H1 (cell line): ENCODE measurements around the gene ZNF629. TPM values are rescaled to one million over a fixed set of nuclear protein-coding genes. Genes with fewer than 3 reads are reported as not detected.

Experiments
- CTCF ChIA-PET: fragments of 300-600 bp; sonication (Branson Sonifier 250); formaldehyde crosslinking; loops from one replicate; lab custom pipeline; 2021; ENCODE audit not compliant: partially characterized antibody; lab: Charles Lee
- POLR2A ChIA-PET: fragments of 300-600 bp; sonication (Branson Sonifier 250); formaldehyde crosslinking; loops from one replicate; lab custom pipeline; 2021; ENCODE audit warnings: inconsistent platforms; ENCODE audit not compliant: partially characterized antibody; lab: Charles Lee
- DNase-seq, 2 experiments: peaks; one replicate each; pipeline versions ENCODE4 v3.0.0 to v3.0.0-alpha.2; 2010 to 2022; ENCODE audit warnings: low spot score in 2 of 2, low read depth in 1 of 2, mixed read lengths in 1 of 2
- FAIRE-seq: peaks from 2 replicates; lab custom pipeline; 2011; peaks lifted over from hg19 to GRCh38; lab: Jason Lieb, UNC
- H2AFZ ChIP-seq: 2 replicates; pipeline ENCODE4 v1.8.1; 2012; ENCODE audit warnings: low read length, inconsistent platforms
- H2AK5ac ChIP-seq: 2 replicates; pipeline ENCODE4 v1.6.1; 2013; ENCODE audit warnings: low read depth, low read length
- H2BK120ac ChIP-seq: replicated peaks from 2 replicates; pipeline ENCODE3; 2013; ENCODE audit warnings: low read depth, low read length, inconsistent platforms
- H2BK12ac ChIP-seq: 2 replicates; pipeline ENCODE4 v1.6.1; 2013; ENCODE audit warnings: low read depth, low read length
- H2BK15ac ChIP-seq: 2 replicates; pipeline ENCODE4 v1.6.1; 2013; ENCODE audit warnings: low read length
- H2BK20ac ChIP-seq: 2 replicates; pipeline ENCODE4 v1.6.1; 2013; ENCODE audit warnings: low read length
- H2BK5ac ChIP-seq: 2 replicates; pipeline ENCODE4 v1.6.1; 2013; ENCODE audit warnings: low read depth, low read length
- H3K14ac ChIP-seq: 2 replicates; pipeline ENCODE4 v1.6.1; 2013; ENCODE audit warnings: inconsistent platforms; ENCODE audit not compliant: insufficient read length
- H3K18ac ChIP-seq: 2 replicates; pipeline ENCODE4 v1.6.1; 2013; ENCODE audit warnings: low read length; ENCODE audit errors: extremely low read depth
- H3K23ac ChIP-seq: 2 replicates; pipeline ENCODE4 v1.6.1; 2013; ENCODE audit warnings: inconsistent platforms; ENCODE audit not compliant: insufficient read length
- H3K23me2 ChIP-seq: 2 replicates; pipeline ENCODE4 v1.6.1; 2013; ENCODE audit warnings: low read depth, low read length
- H3K27ac ChIP-seq: 2 replicates; pipeline ENCODE4 v1.6.1; 2011; ENCODE audit warnings: low read depth, low read length, inconsistent platforms
- H3K27me3 ChIP-seq, 4 experiments: replicated peaks in 1 of 4; 1 replicate in 1 of 4; 2 replicates in 3 of 4; pipeline versions ENCODE4 v1.6.1 to v1.8.1; 2011 to 2013; ENCODE audit warnings: low read length in 3 of 4, mild to moderate bottlenecking in 3 of 4, inconsistent platforms in 2 of 4, mixed read lengths in 2 of 4, moderate library complexity in 1 of 4; ENCODE audit not compliant: control insufficient read depth in 3 of 4, insufficient read depth in 3 of 4; ENCODE audit errors: extremely low read depth in 1 of 4
- H3K36me3 ChIP-seq, 4 experiments: 2 replicates each; pipeline versions ENCODE4 v1.6.1 to v1.8.1; 2011 to 2013; ENCODE audit warnings: mild to moderate bottlenecking in 4 of 4, low read length in 3 of 4, moderate library complexity in 2 of 4, control low read depth in 1 of 4, inconsistent platforms in 1 of 4; ENCODE audit not compliant: insufficient read depth in 4 of 4, control insufficient read depth in 2 of 4
- H3K4ac ChIP-seq: replicated peaks from 2 replicates; pipeline ENCODE3; 2013; ENCODE audit warnings: low read length, low read depth, mixed read lengths, inconsistent platforms; ENCODE audit not compliant: insufficient read length
- H3K4me1 ChIP-seq, 4 experiments: replicated peaks in 1 of 4; 1 replicate in 1 of 4; 2 replicates in 3 of 4; pipeline versions ENCODE4 v1.6.1 to v1.8.1; 2011 to 2013; ENCODE audit warnings: low read length in 3 of 4, inconsistent platforms in 2 of 4, mixed read lengths in 1 of 4; ENCODE audit not compliant: insufficient read depth in 4 of 4, control insufficient read depth in 3 of 4
- H3K4me2 ChIP-seq, 2 experiments: 2 replicates each; pipeline versions ENCODE4 v1.6.1 to v1.8.1; 2011 to 2013; ENCODE audit warnings: low read depth in 2 of 2, low read length in 2 of 2, control low read depth in 1 of 2, inconsistent platforms in 1 of 2, mild to moderate bottlenecking in 1 of 2; ENCODE audit not compliant: insufficient read depth in 1 of 2
- H3K4me3 ChIP-seq, 4 experiments: fragments of 200-600, 300-600 bp in 1 of 4; sonication (generic), shearing (Covaris generic), sonication (Bioruptor Twin) in 1 of 4; 2 replicates each; pipeline versions ENCODE4 v1.5.1 to v1.8.1; 2011 to 2016; ENCODE audit warnings: low read length in 4 of 4, low read depth in 3 of 4, control low read depth in 2 of 4, inconsistent platforms in 2 of 4, mild to moderate bottlenecking in 2 of 4, mixed read lengths in 1 of 4, moderate library complexity in 1 of 4; ENCODE audit not compliant: insufficient read depth in 2 of 4; ENCODE audit errors: extremely low read depth in 1 of 4
- H3K56ac ChIP-seq: replicated peaks from 2 replicates; pipeline ENCODE3; 2013; ENCODE audit warnings: low read depth, mild to moderate bottlenecking, mixed read lengths, low read length, inconsistent platforms; ENCODE audit not compliant: insufficient read length
- H3K79me1 ChIP-seq: 2 replicates; pipeline ENCODE4 v1.6.1; 2013; ENCODE audit warnings: low read depth, low read length, control low read depth
- H3K79me2 ChIP-seq, 2 experiments: 2 replicates each; pipeline versions ENCODE4 v1.6.1 to v1.8.1; 2012 to 2013; ENCODE audit warnings: low read length in 2 of 2, mild to moderate bottlenecking in 2 of 2, inconsistent platforms in 1 of 2; ENCODE audit not compliant: insufficient read depth in 2 of 2, control insufficient read depth in 1 of 2
- H3K9ac ChIP-seq, 4 experiments: replicated peaks in 1 of 4; 1 replicate in 1 of 4; 2 replicates in 3 of 4; pipeline versions ENCODE4 v1.6.1 to v1.8.1; 2011 to 2013; ENCODE audit warnings: low read depth in 3 of 4, low read length in 3 of 4, control low read depth in 2 of 4, mild to moderate bottlenecking in 2 of 4, moderate library complexity in 2 of 4, inconsistent platforms in 1 of 4; ENCODE audit errors: extremely low read depth in 1 of 4
- H3K9me3 ChIP-seq, 2 experiments: 2 replicates each; pipeline versions ENCODE4 v1.6.1 to v1.8.1; 2012 to 2013; ENCODE audit warnings: mild to moderate bottlenecking in 2 of 2, moderate library complexity in 2 of 2, control low read depth in 1 of 2, inconsistent platforms in 1 of 2, low read depth in 1 of 2, low read length in 1 of 2, mixed read lengths in 1 of 2; ENCODE audit not compliant: insufficient read depth in 2 of 2
- H4K20me1 ChIP-seq, 2 experiments: replicated peaks in 1 of 2; 2 replicates each; pipeline versions ENCODE3 to v1.8.1; 2011 to 2013; ENCODE audit warnings: inconsistent platforms in 2 of 2, low read length in 2 of 2, mild to moderate bottlenecking in 1 of 2; ENCODE audit not compliant: insufficient read depth in 2 of 2, control insufficient read depth in 1 of 2
- H4K5ac ChIP-seq: 2 replicates; pipeline ENCODE4 v1.6.1; 2013; ENCODE audit warnings: low read length, low read depth, mixed read lengths, inconsistent platforms; ENCODE audit not compliant: insufficient read length
- H4K8ac ChIP-seq: 2 replicates; pipeline ENCODE4 v1.8.0; 2013; ENCODE audit warnings: mild to moderate bottlenecking, moderate library complexity, low read length, inconsistent platforms; ENCODE audit not compliant: insufficient read depth; ENCODE audit errors: extremely low read depth
- H4K91ac ChIP-seq: replicated peaks from 2 replicates; pipeline ENCODE3; 2013; ENCODE audit warnings: low read length, mixed read lengths, inconsistent platforms; ENCODE audit not compliant: insufficient read length
- ATF3 ChIP-seq: IDR thresholded peaks from 2 replicates; pipeline ENCODE4 v1.6.1; 2011; ENCODE audit warnings: low read depth, mild to moderate bottlenecking, low read length; ENCODE audit not compliant: insufficient read depth
- CTCF ChIP-seq, 3 experiments: IDR thresholded peaks; 1 replicate in 2 of 3; 2 replicates in 1 of 3; pipeline versions ENCODE4 v1.5.1 to v1.6.1; 2011; ENCODE audit warnings: low read length in 3 of 3, mild to moderate bottlenecking in 3 of 3, inconsistent platforms in 2 of 3, low read depth in 1 of 3, moderate library complexity in 1 of 3; ENCODE audit not compliant: insufficient read depth in 1 of 3; ENCODE audit errors: control extremely low read depth in 1 of 3
- GABPA ChIP-seq: IDR thresholded peaks from 2 replicates; pipeline ENCODE4 v1.6.1; 2011; ENCODE audit warnings: mild to moderate bottlenecking, low read length, moderate library complexity, borderline replicate concordance; ENCODE audit not compliant: insufficient read depth
- NRF1 ChIP-seq: IDR thresholded peaks from 2 replicates; pipeline ENCODE4 v1.6.1; 2011; ENCODE audit warnings: mild to moderate bottlenecking, low read depth, low read length, improper control_type of control experiment
- POLR2AphosphoS5 ChIP-seq: IDR thresholded peaks from 2 replicates; pipeline ENCODE4 v1.6.1; 2011; ENCODE audit warnings: low read depth, low read length
- POU5F1 ChIP-seq: IDR thresholded peaks from 2 replicates; pipeline ENCODE4 v1.6.1; 2011; ENCODE audit warnings: low read depth, mild to moderate bottlenecking, low read length, moderate library complexity
- RFX5 ChIP-seq: IDR thresholded peaks from 2 replicates; pipeline ENCODE4 v1.6.1; 2011; ENCODE audit warnings: low read depth, low read length, improper control_type of control experiment, borderline replicate concordance
- USF2 ChIP-seq: IDR thresholded peaks from 2 replicates; pipeline ENCODE4 v1.6.1; 2011; ENCODE audit warnings: low read length, improper control_type of control experiment
- WGBS, 2 experiments: shearing (Covaris generic) in 1 of 2; methylation state at CpG; one replicate each; pipeline versions ENCODE4 v1.1.6 to v1.1.7; 2013 to 2015; ENCODE audit warnings: low lambda C conversion rate in 2 of 2, mixed read lengths in 2 of 2, inconsistent platforms in 1 of 2, low coverage in 1 of 2, missing lambda C conversion rate in 1 of 2; ENCODE audit not compliant: insufficient replicate concordance in 2 of 2, insufficient coverage in 1 of 2, insufficient read length in 1 of 2; ENCODE audit errors: extremely low coverage in 1 of 2, missing lambda C conversion rate in 1 of 2; 5-methylcytosine and 5-hydroxymethylcytosine counted together
- polyA plus RNA-seq, 7 experiments: library from polyadenylated mRNA; depleted of rRNA in 3 of 7; stranded (reverse) in 5 of 7; unstranded in 2 of 7; fragments of >200 nt in 5 of 7; fragments of 200-250 nt in 2 of 7; gene quantifications; 1 replicate in 5 of 7; 2 replicates in 1 of 7; 4 replicates in 1 of 7; pipeline versions ENCODE4 v1.2.1 to v1.2.3, GENCODE V29; 2011 to 2013; ENCODE audit warnings: missing spikeins in 2 of 7, mixed read lengths in 2 of 7
- total RNA-seq: library from RNA; stranded (reverse); fragmentation: NEBNext Ultra II Directional; extraction: Animal tissue kit (Norgen Biotek cat#: 25700); gene quantifications from 2 replicates; pipeline ENCODE4 v1.2.1, GENCODE V29; 2021

The ZNF629 gene
- total and polyA plus RNA-seq, 2 of the 8 experiments (the other 6 are each of a cell fraction or from before 2014, with no cell fraction given), result 11.0 to 19.5 TPM

- peaks cover 0 to 17% of the 10 kb centered on the region in 2 experiments; a peak in 2 of 4 replicates for H3K79me2 ChIP-seq
- peaks cover 0 to 8% (median 0%) of the 10 kb centered on the region in 4 experiments; a peak in 2 of 7 replicates for H3K4me1 ChIP-seq
- H3K9me3 ChIP-seq, result no peaks in the 10 kb centered on the region
- H4K91ac ChIP-seq, result no peak overlapping the region
- WGBS, 2 experiments, result 93% methylated on average over 11 of the region's 18 CpGs; no CpG with 5 or more reads in 1 of the 2 experiments
- peaks cover 9% of the 10 kb centered on the region; the same call in 1 of the 2 replicates for H3K23me2 ChIP-seq
- H2BK15ac ChIP-seq, result no peak overlapping the region
- peaks cover 11 to 25% (median 17%) of the 10 kb centered on the region in 4 experiments; a peak in 6 of 8 replicates for H3K36me3 ChIP-seq
- FAIRE-seq, result no peak
- no peak overlapping the region for H4K8ac ChIP-seq
- no peaks in the 10 kb centered on the region; a peak in 1 of 7 replicates for H3K27me3 ChIP-seq
- H2AK5ac ChIP-seq, result no peak overlapping the region
- POLR2A ChIA-PET, result interaction anchor here (1.0 to 2.7 kb wide), 4 partner anchors 10 to 22 kb away, joined by 3 to 14 read pairs (median 8); no protein-coding TSS in a partner anchor
- DNase-seq, result no peak
- H3K27ac ChIP-seq, result no peak overlapping the region
- H3K4me3 ChIP-seq, result no peak overlapping the region
- no peak overlapping the region for H3K4ac ChIP-seq
- H3K18ac ChIP-seq, result no peak overlapping the region
- no peak overlapping the region for H2BK120ac ChIP-seq
- no peak overlapping the region for H2BK12ac ChIP-seq
- no peak overlapping the region for H4K5ac ChIP-seq
- no peak overlapping the region for H2BK5ac ChIP-seq
- H3K9ac ChIP-seq, result no peak overlapping the region
- CTCF ChIA-PET, result interaction anchor here (0.6 to 2.7 kb wide), 6 partner anchors 21 to 151 kb away, joined by 3 to 17 read pairs (median 4); no protein-coding TSS in a partner anchor
- no peak overlapping the region for H2AFZ ChIP-seq
- H2BK20ac ChIP-seq, result no peak overlapping the region
- no peak overlapping the region for H3K56ac ChIP-seq
- no peak overlapping the region for H3K14ac ChIP-seq
- H3K4me2 ChIP-seq, result no peak overlapping the region
- no peaks in the 10 kb centered on the region for H4K20me1 ChIP-seq
- no peak overlapping the region for H3K23ac ChIP-seq
- H3K79me1 ChIP-seq, result peaks cover 9% of the 10 kb centered on the region
- TF ChIP-seq RFX5, result no peak
- no peak for TF ChIP-seq ATF3
- no peak for TF ChIP-seq POLR2AphosphoS5
- no peak for TF ChIP-seq CTCF (IDR thresholded peaks at IDR 0.05; ENCODE audit: control extremely low read depth in 1 of 3, insufficient read depth in 1 of 3, low read depth in 1 of 3, low read length in 3 of 3)
- no peak for TF ChIP-seq NRF1
- TF ChIP-seq GABPA, result no peak
- no peak for TF ChIP-seq USF2
- no peak for TF ChIP-seq POU5F1
Measured at GRCh38 chr16:30784215-30784614, 2.8 kb downstream of the ZNF629 start.
